Stimulated activated CD8-positive, alpha-beta memory T cell treated with anti-CD3 and anti-CD28 coated beads, Interleukin-7, amount 100 ng/mL, for 4 hours (primary cell): Measurements from ENCODE around the gene TCHP.

Experiments
- DNase-seq, 2 donors: peaks; one replicate each; pipeline ENCODE4 v3.0.0-alpha.2; 2020; ENCODE audit warnings: low read depth in 2 of 2

TCHP gene

DNA sequence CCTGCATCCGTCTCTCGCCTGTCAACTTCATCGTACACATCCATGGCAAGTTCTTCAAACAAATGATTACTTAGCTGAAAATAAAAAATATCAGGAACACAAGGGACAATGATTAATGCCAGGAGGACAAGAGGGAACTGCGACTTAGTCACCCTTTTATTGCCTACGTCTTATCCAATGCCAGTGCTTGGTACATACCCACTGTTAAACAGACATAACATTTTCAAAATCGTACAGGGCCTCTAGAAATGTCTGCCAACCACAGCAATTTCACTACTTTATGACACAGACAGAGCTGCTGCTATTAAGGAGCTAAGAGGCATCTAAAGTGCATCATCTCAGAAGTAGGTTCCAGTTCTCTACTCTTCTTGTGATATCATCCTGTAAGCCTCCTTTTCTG is 61.5 kb downstream of the TCHP start:
- DNase-seq = no peak

GRCh38 chr12:109962398-109962797 is 62.3 kb downstream of the TCHP start:
- DNase-seq = no peak

DNA sequence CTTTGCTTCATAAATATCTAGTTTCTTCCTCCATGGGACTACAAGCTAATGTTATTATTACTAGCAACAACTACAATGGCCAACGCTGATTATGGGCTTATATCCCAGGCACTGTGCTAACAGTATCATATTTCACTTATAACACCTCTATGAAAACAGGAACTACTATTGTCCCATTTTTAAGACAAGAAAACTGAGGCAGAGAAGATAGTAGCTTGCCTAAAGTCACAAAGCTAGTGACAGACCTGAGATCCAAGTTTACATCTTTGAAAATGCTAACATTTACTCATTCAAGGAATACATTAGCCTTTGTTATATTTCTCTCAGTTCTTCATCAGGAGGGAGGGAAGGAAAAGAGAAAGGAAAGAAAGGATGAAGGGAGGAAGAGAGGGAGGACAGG is 63.3 kb downstream of the TCHP start:
- DNase-seq = no peak

- no peak for DNase-seq
These were observed 63.8 kb downstream of the TCHP start for GRCh38 chr12:109963743-109964429.

DNA sequence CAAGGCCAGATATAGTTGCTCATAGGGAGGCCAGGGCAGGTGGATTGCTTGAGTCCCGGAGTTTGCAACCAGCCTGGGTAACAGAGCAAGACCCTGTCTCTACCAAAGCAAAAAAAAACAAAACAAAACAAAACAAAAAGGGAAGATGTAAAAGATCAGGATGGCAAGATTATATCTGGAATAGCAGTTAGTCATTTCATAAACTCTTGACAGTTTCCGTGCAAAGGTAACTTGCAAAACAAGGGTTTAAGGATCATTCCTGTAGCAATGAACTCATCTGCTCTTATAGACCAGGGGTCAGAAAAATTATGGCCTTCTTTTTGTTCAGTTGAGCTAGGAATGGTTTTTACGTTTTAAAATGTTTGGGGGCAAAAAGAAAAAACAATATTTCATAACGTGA is 66.5 kb downstream of the TCHP start:
- DNase-seq = no peak

GRCh38 chr12:109967383-109968031 is 67.4 kb downstream of the TCHP start:
- DNase-seq = no peak
